Parathyroid adenoma (tissue), 2 donors: ENCODE results near the gene SAMD4A.
A peak's percentile ranks its signal among the peaks of the same experiment; 100 is the strongest.

Experiments
- H2AFZ ChIP-seq: fragments of 300-600 bp; sonication (generic); one replicate; pipeline ENCODE4 v1.7.0; 2017; ENCODE audit warnings: antibody characterized with exemption, mild to moderate bottlenecking
- H3K27ac ChIP-seq: fragments of 300-600 bp; sonication (generic); one replicate; pipeline ENCODE4 v1.7.0; 2017
- H3K27me3 ChIP-seq: fragments of 300-600 bp; sonication (generic); one replicate; pipeline ENCODE4 v1.7.0; 2017; ENCODE audit warnings: low read length; ENCODE audit not compliant: control insufficient read depth, insufficient read depth
- H3K36me3 ChIP-seq: fragments of 300-600 bp; sonication (generic); one replicate; pipeline ENCODE4 v1.7.0; 2017; ENCODE audit warnings: low read length; ENCODE audit not compliant: control insufficient read depth, insufficient read depth
- H3K4me1 ChIP-seq: fragments of 300-600 bp; sonication (generic); one replicate; pipeline ENCODE4 v1.7.0; 2017; ENCODE audit warnings: control low read depth
- H3K4me2 ChIP-seq: fragments of 300-600 bp; sonication (generic); one replicate; pipeline ENCODE4 v1.7.0; 2017; ENCODE audit warnings: low read length
- H3K4me3 ChIP-seq: fragments of 300-600 bp; sonication (generic); one replicate; pipeline ENCODE4 v1.7.0; 2017; ENCODE audit warnings: low read depth, low read length
- H3K79me2 ChIP-seq: fragments of 300-600 bp; sonication (generic); one replicate; pipeline ENCODE4 v1.7.0; 2017; ENCODE audit warnings: control low read depth
- H3K9ac ChIP-seq: fragments of 300-600 bp; sonication (generic); one replicate; pipeline ENCODE4 v1.7.0; 2017; ENCODE audit warnings: mild to moderate bottlenecking
- H3K9me3 ChIP-seq: fragments of 300-600 bp; sonication (generic); one replicate; pipeline ENCODE4 v1.7.0; 2017; ENCODE audit warnings: low read length; ENCODE audit not compliant: control insufficient read depth
- TF ChIP-seq, protein P1 (sequence below): fragments of 300-600 bp; sonication (generic); IDR thresholded peaks from one replicate; pipeline ENCODE4 v1.7.0; 2017; ENCODE audit warnings: antibody characterized with exemption, mild to moderate bottlenecking
- donor health status: primary hyperparathyroidism.

The SAMD4A gene, protein sequence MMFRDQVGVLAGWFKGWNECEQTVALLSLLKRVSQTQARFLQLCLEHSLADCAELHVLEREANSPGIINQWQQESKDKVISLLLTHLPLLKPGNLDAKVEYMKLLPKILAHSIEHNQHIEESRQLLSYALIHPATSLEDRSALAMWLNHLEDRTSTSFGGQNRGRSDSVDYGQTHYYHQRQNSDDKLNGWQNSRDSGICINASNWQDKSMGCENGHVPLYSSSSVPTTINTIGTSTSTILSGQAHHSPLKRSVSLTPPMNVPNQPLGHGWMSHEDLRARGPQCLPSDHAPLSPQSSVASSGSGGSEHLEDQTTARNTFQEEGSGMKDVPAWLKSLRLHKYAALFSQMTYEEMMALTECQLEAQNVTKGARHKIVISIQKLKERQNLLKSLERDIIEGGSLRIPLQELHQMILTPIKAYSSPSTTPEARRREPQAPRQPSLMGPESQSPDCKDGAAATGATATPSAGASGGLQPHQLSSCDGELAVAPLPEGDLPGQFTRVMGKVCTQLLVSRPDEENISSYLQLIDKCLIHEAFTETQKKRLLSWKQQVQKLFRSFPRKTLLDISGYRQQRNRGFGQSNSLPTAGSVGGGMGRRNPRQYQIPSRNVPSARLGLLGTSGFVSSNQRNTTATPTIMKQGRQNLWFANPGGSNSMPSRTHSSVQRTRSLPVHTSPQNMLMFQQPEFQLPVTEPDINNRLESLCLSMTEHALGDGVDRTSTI

DNA sequence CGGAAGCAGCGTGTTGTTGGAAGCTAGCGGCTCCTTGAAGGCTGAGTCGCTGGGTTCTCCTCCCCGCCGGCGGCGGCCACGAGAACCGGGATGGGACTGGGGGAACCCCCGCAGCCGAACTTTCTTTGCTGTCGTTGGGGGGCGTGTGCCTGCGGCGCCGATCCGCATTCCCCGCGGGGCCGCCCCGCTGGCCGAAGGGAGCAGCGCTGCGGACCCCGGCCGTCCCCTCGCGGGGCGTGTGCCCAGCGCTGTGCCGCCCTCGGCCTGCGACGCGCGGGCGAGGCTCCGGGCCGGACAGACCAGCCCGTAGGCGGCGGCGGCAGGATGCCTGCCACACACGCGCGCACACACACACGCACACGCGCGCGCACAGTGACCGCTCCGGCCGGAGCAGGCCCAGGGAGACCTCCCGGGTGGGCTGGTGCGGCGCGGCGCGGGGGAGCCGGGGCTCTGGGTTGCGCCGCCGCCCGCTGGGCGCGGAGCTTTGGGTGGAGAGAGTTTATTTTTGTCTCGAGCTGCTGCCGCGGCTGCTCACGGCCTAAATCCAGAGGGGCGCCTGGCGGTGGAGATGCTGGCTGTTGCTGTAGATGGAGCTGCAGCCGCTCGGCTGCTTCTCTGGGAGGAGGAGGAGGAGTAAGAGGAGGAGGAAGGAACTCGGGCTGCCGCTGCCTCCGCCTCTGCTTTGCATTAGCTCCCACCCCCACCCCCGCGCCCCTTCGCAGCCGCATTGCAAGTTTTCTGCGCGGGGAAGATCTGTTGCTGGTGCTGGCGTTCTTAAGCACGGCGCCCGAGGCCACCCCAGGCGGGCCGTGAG, at the start of gene SAMD4A:
TSS of gene SAMD4A (plus strand) at position 719 of the 814 bp plus-strand sequence. CDS start 789 bp downstream, outside the sequence.
- Histone ChIP-seq H3K27me3 (no peaks in the 10 kb centered on the region), H3K4me3 (peak within 1 kb of the TSS; percentile 71), H3K9ac (no peak within 1 kb of the TSS), H3K79me2 (no peaks in the 10 kb centered on the region), H3K4me1 (peaks cover 5% of the 10 kb centered on the region), H3K27ac (peak within 1 kb of the TSS; percentile 91), H3K4me2 (peak within 1 kb of the TSS; percentile 89), H2AFZ (peak within 1 kb of the TSS; percentile 79), H3K36me3 (no peaks in the 10 kb centered on the region), H3K9me3 (no peaks in the 10 kb centered on the region)
- TF ChIP-seq, protein P1, sequence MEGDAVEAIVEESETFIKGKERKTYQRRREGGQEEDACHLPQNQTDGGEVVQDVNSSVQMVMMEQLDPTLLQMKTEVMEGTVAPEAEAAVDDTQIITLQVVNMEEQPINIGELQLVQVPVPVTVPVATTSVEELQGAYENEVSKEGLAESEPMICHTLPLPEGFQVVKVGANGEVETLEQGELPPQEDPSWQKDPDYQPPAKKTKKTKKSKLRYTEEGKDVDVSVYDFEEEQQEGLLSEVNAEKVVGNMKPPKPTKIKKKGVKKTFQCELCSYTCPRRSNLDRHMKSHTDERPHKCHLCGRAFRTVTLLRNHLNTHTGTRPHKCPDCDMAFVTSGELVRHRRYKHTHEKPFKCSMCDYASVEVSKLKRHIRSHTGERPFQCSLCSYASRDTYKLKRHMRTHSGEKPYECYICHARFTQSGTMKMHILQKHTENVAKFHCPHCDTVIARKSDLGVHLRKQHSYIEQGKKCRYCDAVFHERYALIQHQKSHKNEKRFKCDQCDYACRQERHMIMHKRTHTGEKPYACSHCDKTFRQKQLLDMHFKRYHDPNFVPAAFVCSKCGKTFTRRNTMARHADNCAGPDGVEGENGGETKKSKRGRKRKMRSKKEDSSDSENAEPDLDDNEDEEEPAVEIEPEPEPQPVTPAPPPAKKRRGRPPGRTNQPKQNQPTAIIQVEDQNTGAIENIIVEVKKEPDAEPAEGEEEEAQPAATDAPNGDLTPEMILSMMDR: no peak

DNA sequence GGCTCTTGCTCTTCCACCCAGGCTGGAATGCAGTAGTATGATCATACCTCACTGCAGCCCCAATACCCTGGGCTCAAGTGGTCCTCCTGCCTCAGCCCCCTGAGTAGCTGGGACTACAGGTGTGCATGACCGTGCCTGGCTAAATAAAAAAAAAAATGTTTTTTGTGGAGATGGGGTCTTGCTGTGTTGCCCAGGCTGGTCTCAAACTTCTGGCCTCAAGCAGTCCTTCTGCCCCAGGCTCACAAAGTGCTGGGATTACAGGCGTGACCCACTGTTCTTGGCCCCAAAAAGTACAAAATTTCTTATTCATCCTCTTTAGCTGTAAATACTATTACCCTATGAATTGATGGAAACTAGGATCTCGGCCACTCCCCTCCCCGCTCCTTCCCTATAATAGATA, 42.5 kb upstream of the SAMD4A start:
- H3K27me3 ChIP-seq: no peaks in the 10 kb centered on the region
- no peak overlapping the region for H3K9ac ChIP-seq

DNA sequence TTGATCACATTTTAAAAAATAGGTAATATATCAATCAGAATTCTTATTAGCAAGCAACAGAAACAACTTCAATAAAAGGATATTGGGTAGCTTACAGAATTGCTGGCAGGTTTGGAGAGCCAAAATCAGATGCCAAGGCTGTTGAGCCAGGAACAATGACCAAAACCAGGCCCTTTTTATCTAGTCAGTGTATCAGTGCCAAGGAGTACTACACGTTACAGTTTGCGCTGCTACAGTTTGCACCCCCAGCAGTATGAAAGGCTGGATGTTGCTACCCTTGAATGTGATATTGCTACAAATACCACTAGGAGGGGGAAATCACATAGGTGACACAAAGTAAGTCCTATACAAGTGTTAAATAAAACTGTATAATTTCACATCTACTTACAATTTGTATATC, 38.0 kb upstream of the SAMD4A start:
- Histone ChIP-seq H3K9ac (no peak overlapping the region), H3K4me2 (no peak overlapping the region), H3K36me3 (no peaks in the 10 kb centered on the region), H3K27ac (no peak overlapping the region), H3K4me1 (no peaks in the 10 kb centered on the region), H3K27me3 (no peaks in the 10 kb centered on the region), H3K4me3 (no peak overlapping the region), H3K9me3 (no peaks in the 10 kb centered on the region), H3K79me2 (no peaks in the 10 kb centered on the region), H2AFZ (no peak overlapping the region)
- TF ChIP-seq, protein P1: no peak

More for the DNA sequence above, 42.5 kb upstream of the SAMD4A start:
- peaks cover 4% of the 10 kb centered on the region for H3K79me2 ChIP-seq
- no peak overlapping the region for H2AFZ ChIP-seq
- TF ChIP-seq, protein P1: no peak
- no peak overlapping the region for H3K27ac ChIP-seq
- no peaks in the 10 kb centered on the region for H3K4me1 ChIP-seq
- H3K36me3 ChIP-seq: no peaks in the 10 kb centered on the region
- H3K9me3 ChIP-seq: no peaks in the 10 kb centered on the region
- no peak overlapping the region for H3K4me3 ChIP-seq
- no peak overlapping the region for H3K4me2 ChIP-seq

DNA sequence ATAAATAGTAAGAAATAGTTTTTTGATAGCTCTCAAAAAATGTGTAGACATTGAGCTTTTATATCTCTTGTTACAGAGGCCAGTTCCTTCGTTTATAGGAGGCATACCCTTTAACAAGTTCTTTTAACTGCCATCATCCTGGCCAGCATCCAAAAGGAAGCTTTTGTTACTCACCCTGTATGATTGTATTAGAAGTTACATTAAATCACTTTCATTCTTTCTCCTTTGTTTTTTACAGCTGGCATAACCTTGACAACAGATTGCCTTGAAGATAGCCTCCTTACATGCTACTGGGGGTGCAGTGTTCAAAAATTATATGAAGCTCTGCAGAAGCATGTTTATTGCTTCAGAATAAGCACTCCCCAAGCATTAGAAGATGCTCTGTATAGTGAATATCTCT, 37.1 kb upstream of the SAMD4A start:
- Histone ChIP-seq H3K27ac (no peak overlapping the region), H3K4me2 (no peak overlapping the region), H3K4me1 (no peaks in the 10 kb centered on the region), H3K4me3 (no peak overlapping the region), H3K36me3 (no peaks in the 10 kb centered on the region), H3K79me2 (no peaks in the 10 kb centered on the region), H2AFZ (no peak overlapping the region), H3K27me3 (no peaks in the 10 kb centered on the region), H3K9ac (no peak overlapping the region), H3K9me3 (no peaks in the 10 kb centered on the region)
- TF ChIP-seq, protein P1: no peak
